ENCODE measurements around the gene WNT4.

WNT4 gene

GRCh38 chr1:22074803-22075202, 68.1 kb downstream of the WNT4 start:
- no peak for DNase-seq (ENCODE audit: low read depth)

- DNase-seq (ENCODE audit: low read depth), result no peak
Observed at GRCh38 chr1:22071511-22071910, 71.4 kb downstream of the WNT4 start.

Data from stimulated activated CD8-positive, alpha-beta memory T cell treated with anti-CD3 and anti-CD28 coated beads, Interleukin-15, amount 100 ng/mL, for 24 hours (primary cell).